Measurements from ENCODE around the gene RCAN1. TPM values are rescaled to one million over a fixed set of nuclear protein-coding genes. Genes with fewer than 3 reads are reported as not detected.
A peak's percentile ranks its signal among the peaks of the same experiment; 100 is the strongest.

RCAN1 gene
- total and polyA plus RNA-seq, 2 of the 8 experiments (the other 6 are each of a cell fraction or from before 2014, with no cell fraction given), result 1.7 to 6.4 TPM

DNA sequence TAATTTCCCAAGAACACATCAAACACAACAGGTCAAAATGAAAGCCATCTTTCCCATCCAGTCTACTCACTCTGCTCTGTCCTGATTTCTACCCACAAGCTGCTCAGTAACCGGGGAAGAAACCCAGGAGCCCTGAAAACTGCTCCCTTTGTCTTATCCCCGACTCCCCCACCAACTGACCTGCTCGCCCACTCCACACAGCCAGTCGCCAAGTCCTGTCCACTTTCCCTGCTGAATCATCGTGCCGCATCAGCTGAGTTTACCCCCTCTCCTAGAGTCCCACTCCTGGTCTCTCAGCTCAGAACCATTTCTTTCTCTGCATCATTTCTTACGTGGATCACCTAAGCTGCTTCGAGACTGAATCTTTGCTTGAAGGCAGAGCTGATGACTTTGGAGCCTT lies 11.2 kb upstream of the RCAN1 start:
- no peak overlapping the region for H3K23ac ChIP-seq (ENCODE audit: insufficient read length)
- no peak for TF ChIP-seq RAD21 (IDR thresholded peaks at IDR 0.05 in 1 of 2, conservative IDR thresholded peaks at IDR 0.05 in 1 of 2; ENCODE audit: low read depth in 2 of 2, low read length in 2 of 2)
- TF ChIP-seq POU5F1 (IDR thresholded peaks at IDR 0.05; ENCODE audit: low read depth, low read length), result no peak
- no peak for TF ChIP-seq RNF2 (IDR thresholded peaks at IDR 0.05; ENCODE audit: borderline replicate concordance, low read depth, low read length, missing control alignments, poor library complexity, severe bottlenecking)
- no peak for TF ChIP-seq CREB1 (IDR thresholded peaks at IDR 0.05)
- no peak for TF ChIP-seq NANOG (IDR thresholded peaks at IDR 0.05; ENCODE audit: insufficient read depth, low read depth, low read length, poor library complexity, severe bottlenecking)
- no peak for TF ChIP-seq SRF (IDR thresholded peaks at IDR 0.05; ENCODE audit: low read depth, low read length)
- no peaks in the 10 kb centered on the region for H3K9me3 ChIP-seq (ENCODE audit: insufficient read depth in 2 of 2, low read depth in 1 of 2, low read length in 1 of 2)
- no peaks in the 10 kb centered on the region for H3K23me2 ChIP-seq (ENCODE audit: low read depth, low read length)
- H3K27me3 ChIP-seq (replicated peaks in 1 of 4; ENCODE audit: control insufficient read depth in 3 of 4, extremely low read depth in 1 of 4, insufficient read depth in 3 of 4, low read length in 3 of 4), result no peaks in the 10 kb centered on the region
- H3K27ac ChIP-seq (ENCODE audit: low read depth, low read length), result no peak overlapping the region
- WGBS, 2 experiments (ENCODE audit: extremely low coverage in 1 of 2, insufficient coverage in 1 of 2, insufficient read length in 1 of 2, insufficient replicate concordance in 2 of 2, low coverage in 1 of 2, low lambda C conversion rate in 2 of 2, missing lambda C conversion rate in 1 of 2), result 87% methylated on average over 8 of the region's 8 CpGs; no CpG with 5 or more reads in 1 of the 2 experiments
- H3K18ac ChIP-seq (ENCODE audit: extremely low read depth, low read length), result no peak overlapping the region
- H3K79me1 ChIP-seq (ENCODE audit: low read depth, low read length), result no peaks in the 10 kb centered on the region
- H4K91ac ChIP-seq (replicated peaks; ENCODE audit: insufficient read length, low read length), result no peak overlapping the region
- no peak overlapping the region for H3K4me3 ChIP-seq (ENCODE audit: extremely low read depth in 1 of 4, insufficient read depth in 2 of 4, low read depth in 3 of 4, low read length in 4 of 4)
- no peak overlapping the region for H3K9ac ChIP-seq (replicated peaks in 1 of 4; ENCODE audit: extremely low read depth in 1 of 4, low read depth in 3 of 4, low read length in 3 of 4)
- no peak for FAIRE-seq
- H2BK5ac ChIP-seq (ENCODE audit: low read depth, low read length), result no peak overlapping the region
- H3K14ac ChIP-seq (ENCODE audit: insufficient read length), result no peak overlapping the region
- no peak overlapping the region for H2BK20ac ChIP-seq (ENCODE audit: low read length)
- no peak overlapping the region for H2BK12ac ChIP-seq (ENCODE audit: low read depth, low read length)
- H4K5ac ChIP-seq (ENCODE audit: insufficient read length, low read depth, low read length), result no peak overlapping the region
- peak overlapping the region; percentile 29; the same call in 1 of the 2 replicates for H4K8ac ChIP-seq (ENCODE audit: extremely low read depth, insufficient read depth, low read length)
- H4K20me1 ChIP-seq (replicated peaks in 1 of 2; ENCODE audit: control insufficient read depth in 1 of 2, insufficient read depth in 2 of 2, low read length in 2 of 2), result no peaks in the 10 kb centered on the region
- H3K56ac ChIP-seq (replicated peaks; ENCODE audit: insufficient read length, low read depth, low read length), result no peak overlapping the region
- CTCF ChIA-PET (ENCODE audit: partially characterized antibody), result interaction anchor here (0.7 to 10.1 kb wide), 9 partner anchors 10 to 264 kb away, joined by 3 to 74 read pairs (median 5); no protein-coding TSS in a partner anchor
- no peak overlapping the region for H2BK120ac ChIP-seq (replicated peaks; ENCODE audit: low read depth, low read length)
- H3K4me1 ChIP-seq (replicated peaks in 1 of 4; ENCODE audit: control insufficient read depth in 3 of 4, insufficient read depth in 4 of 4, low read length in 3 of 4), result no peaks in the 10 kb centered on the region
- H2BK15ac ChIP-seq (ENCODE audit: low read length), result no peak overlapping the region
- H3K4ac ChIP-seq (replicated peaks; ENCODE audit: insufficient read length, low read depth, low read length), result no peak overlapping the region
- no peaks in the 10 kb centered on the region for H3K36me3 ChIP-seq (ENCODE audit: control insufficient read depth in 2 of 4, insufficient read depth in 4 of 4, low read length in 3 of 4)
- H3K79me2 ChIP-seq (ENCODE audit: control insufficient read depth in 1 of 2, insufficient read depth in 2 of 2, low read length in 2 of 2), result no peaks in the 10 kb centered on the region
- POLR2A ChIA-PET (ENCODE audit: partially characterized antibody), result no interaction called here
- no peak overlapping the region for H2AK5ac ChIP-seq (ENCODE audit: low read depth, low read length)
- H2AFZ ChIP-seq (ENCODE audit: low read length), result no peak overlapping the region
- DNase-seq (ENCODE audit: low read depth in 1 of 2, low spot score in 2 of 2), result no peak
- no peak overlapping the region for H3K4me2 ChIP-seq (ENCODE audit: insufficient read depth in 1 of 2, low read depth in 2 of 2, low read length in 2 of 2)
